ENCODE results near the gene CAVIN2. TPM values are rescaled to one million over a fixed set of nuclear protein-coding genes. Genes with fewer than 3 reads are reported as not detected.

The CAVIN2 gene
- total RNA-seq, 1 experiment from 2014 or later, result 0.07 TPM

- TF ChIP-seq EZH2phosphoT487 (IDR thresholded peaks at IDR 0.05; ENCODE audit: borderline replicate concordance, low read length) (no peak), EZH2 (IDR thresholded peaks at IDR 0.05; ENCODE audit: low read length, unreplicated experiment) (no peak)
- TF ChIP-seq, protein P1, sequence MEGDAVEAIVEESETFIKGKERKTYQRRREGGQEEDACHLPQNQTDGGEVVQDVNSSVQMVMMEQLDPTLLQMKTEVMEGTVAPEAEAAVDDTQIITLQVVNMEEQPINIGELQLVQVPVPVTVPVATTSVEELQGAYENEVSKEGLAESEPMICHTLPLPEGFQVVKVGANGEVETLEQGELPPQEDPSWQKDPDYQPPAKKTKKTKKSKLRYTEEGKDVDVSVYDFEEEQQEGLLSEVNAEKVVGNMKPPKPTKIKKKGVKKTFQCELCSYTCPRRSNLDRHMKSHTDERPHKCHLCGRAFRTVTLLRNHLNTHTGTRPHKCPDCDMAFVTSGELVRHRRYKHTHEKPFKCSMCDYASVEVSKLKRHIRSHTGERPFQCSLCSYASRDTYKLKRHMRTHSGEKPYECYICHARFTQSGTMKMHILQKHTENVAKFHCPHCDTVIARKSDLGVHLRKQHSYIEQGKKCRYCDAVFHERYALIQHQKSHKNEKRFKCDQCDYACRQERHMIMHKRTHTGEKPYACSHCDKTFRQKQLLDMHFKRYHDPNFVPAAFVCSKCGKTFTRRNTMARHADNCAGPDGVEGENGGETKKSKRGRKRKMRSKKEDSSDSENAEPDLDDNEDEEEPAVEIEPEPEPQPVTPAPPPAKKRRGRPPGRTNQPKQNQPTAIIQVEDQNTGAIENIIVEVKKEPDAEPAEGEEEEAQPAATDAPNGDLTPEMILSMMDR (conservative IDR thresholded peaks at IDR 0.05; ENCODE audit: low read depth, low read length), result no peak
- no peak for ATAC-seq
- no TSS peak for BruUV-seq (replicated peaks)
- H3F3A ChIP-seq (ENCODE audit: low read length, unreplicated experiment), result no peaks in the 10 kb centered on the region
- no peaks in the 10 kb centered on the region for H3K79me2 ChIP-seq (ENCODE audit: low read length)
- H3K27ac ChIP-seq (ENCODE audit: low read length), result no peak overlapping the region
- no peaks in the 10 kb centered on the region for H3K27me3 ChIP-seq (ENCODE audit: low read length)
- no peak overlapping the region for H3K4me3 ChIP-seq (ENCODE audit: low read length)
- H3K4me2 ChIP-seq (ENCODE audit: low read length), result no peak overlapping the region
- H3K9ac ChIP-seq (ENCODE audit: low read length), result no peak overlapping the region
- H3K36me3 ChIP-seq (ENCODE audit: low read depth, low read length), result no peaks in the 10 kb centered on the region
- no peaks in the 10 kb centered on the region for H3K9me2 ChIP-seq (replicated peaks; ENCODE audit: low read length)
- H3K9me3 ChIP-seq (ENCODE audit: low read length), result no peaks in the 10 kb centered on the region
- intact Hi-C loops (cut with micrococcal nuclease), result no loop called here
- CTCF ChIA-PET, result no interaction called here
- POLR2A ChIA-PET (ENCODE audit: unreplicated experiment), result no interaction called here
- H4K20me1 ChIP-seq (ENCODE audit: low read length), result no peaks in the 10 kb centered on the region
- no peak overlapping the region for H2AFZ ChIP-seq (ENCODE audit: low read length)
- H3K4me1 ChIP-seq (ENCODE audit: insufficient read depth, low read length), result no peaks in the 10 kb centered on the region; the same call in 1 of the 2 replicates
- no peak for DNase-seq
Measured at GRCh38 chr2:191832668-191833067, 14.2 kb downstream of the CAVIN2 start.

DNA sequence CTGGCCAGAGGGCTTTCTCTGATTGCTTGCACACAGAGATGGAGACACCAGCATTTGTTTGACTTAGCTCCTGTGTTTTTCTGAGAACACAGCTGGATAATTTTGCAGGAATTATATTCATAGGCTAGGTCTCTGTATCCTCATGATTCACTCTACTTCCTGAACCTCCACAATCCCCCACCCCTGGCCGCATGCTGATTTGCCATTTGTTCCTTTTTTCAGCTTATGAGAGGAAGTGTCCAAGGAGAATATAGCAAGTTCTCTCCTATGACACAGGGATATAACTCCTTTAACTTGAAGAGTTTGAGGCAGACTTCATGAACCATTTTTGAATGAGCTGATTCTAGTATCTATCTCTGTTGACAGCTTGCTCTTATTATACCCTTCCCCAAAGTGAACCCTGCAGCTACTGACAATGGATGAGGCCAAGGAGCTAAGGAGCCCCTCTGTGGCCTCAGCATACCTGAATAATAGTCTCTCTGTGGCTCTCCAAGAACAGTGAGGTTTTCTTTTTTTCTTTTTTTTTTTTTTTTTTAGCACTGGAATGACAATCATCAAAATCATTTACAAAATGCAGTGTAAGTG is 15.4 kb downstream of the CAVIN2 start:
- DNase-seq (no peak), ATAC-seq (no peak)
- Histone ChIP-seq H3F3A (ENCODE audit: low read length, unreplicated experiment) (no peaks in the 10 kb centered on the region), H3K4me3 (ENCODE audit: low read length) (no peak overlapping the region), H3K4me1 (ENCODE audit: insufficient read depth, low read length) (no peaks in the 10 kb centered on the region; the same call in 1 of the 2 replicates), H3K4me2 (ENCODE audit: low read length) (no peak overlapping the region), H3K27me3 (ENCODE audit: low read length) (no peaks in the 10 kb centered on the region), H3K9me3 (ENCODE audit: low read length) (no peaks in the 10 kb centered on the region), H3K9me2 (replicated peaks; ENCODE audit: low read length) (no peaks in the 10 kb centered on the region), H3K27ac (ENCODE audit: low read length) (no peak overlapping the region), H3K79me2 (ENCODE audit: low read length) (no peaks in the 10 kb centered on the region), H2AFZ (ENCODE audit: low read length) (no peak overlapping the region), H4K20me1 (ENCODE audit: low read length) (no peaks in the 10 kb centered on the region), H3K36me3 (ENCODE audit: low read depth, low read length) (no peaks in the 10 kb centered on the region), H3K9ac (ENCODE audit: low read length) (no peak overlapping the region)
- TF ChIP-seq EZH2 (IDR thresholded peaks at IDR 0.05; ENCODE audit: low read length, unreplicated experiment) (no peak), EZH2phosphoT487 (IDR thresholded peaks at IDR 0.05; ENCODE audit: borderline replicate concordance, low read length) (no peak)
- TF ChIP-seq, protein P1 (conservative IDR thresholded peaks at IDR 0.05; ENCODE audit: low read depth, low read length), result no peak
- no TSS peak for BruUV-seq (replicated peaks)
- ChIA-PET CTCF (no interaction called here), POLR2A (ENCODE audit: unreplicated experiment) (no interaction called here)
- intact Hi-C loops (cut with micrococcal nuclease), result no loop called here

GRCh38 chr2:191824398-191824797 is 22.5 kb downstream of the CAVIN2 start:
- no peaks in the 10 kb centered on the region for H3K36me3 ChIP-seq (ENCODE audit: low read depth, low read length)
- POLR2A ChIA-PET (ENCODE audit: unreplicated experiment), result no interaction called here
- no peak overlapping the region for H3K9ac ChIP-seq (ENCODE audit: low read length)
- no TSS peak for BruUV-seq (replicated peaks)
- H3K9me2 ChIP-seq (replicated peaks; ENCODE audit: low read length), result no peaks in the 10 kb centered on the region
- no peak for DNase-seq
- no peaks in the 10 kb centered on the region for H3K79me2 ChIP-seq (ENCODE audit: low read length)
- no peaks in the 10 kb centered on the region for H4K20me1 ChIP-seq (ENCODE audit: low read length)
- intact Hi-C loops (cut with micrococcal nuclease), result no loop called here
- H3K4me2 ChIP-seq (ENCODE audit: low read length), result no peak overlapping the region
- H3K27ac ChIP-seq (ENCODE audit: low read length), result no peak overlapping the region
- no peak for ATAC-seq
- no peaks in the 10 kb centered on the region for H3K27me3 ChIP-seq (ENCODE audit: low read length)
- no peak overlapping the region for H3K4me3 ChIP-seq (ENCODE audit: low read length)
- H2AFZ ChIP-seq (ENCODE audit: low read length), result no peak overlapping the region
- no peaks in the 10 kb centered on the region for H3K4me1 ChIP-seq (ENCODE audit: insufficient read depth, low read length)
- CTCF ChIA-PET, result no interaction called here
- H3K9me3 ChIP-seq (ENCODE audit: low read length), result no peaks in the 10 kb centered on the region
- TF ChIP-seq EZH2 (IDR thresholded peaks at IDR 0.05; ENCODE audit: low read length, unreplicated experiment) (no peak), EZH2phosphoT487 (IDR thresholded peaks at IDR 0.05; ENCODE audit: borderline replicate concordance, low read length) (no peak)
- TF ChIP-seq, protein P1 (conservative IDR thresholded peaks at IDR 0.05; ENCODE audit: low read depth, low read length), result no peak
- H3F3A ChIP-seq (ENCODE audit: low read length, unreplicated experiment), result no peaks in the 10 kb centered on the region
